GM12878 (cell line): ENCODE data around the gene BOLA1. TPM values are rescaled to one million over a fixed set of nuclear protein-coding genes. Genes with fewer than 3 reads are reported as not detected.
A peak's percentile ranks its signal among the peaks of the same experiment; 100 is the strongest.

Experiments
- ASH2L ChIP-seq: fragments of 300-600, 200-600 bp; sonication (generic); IDR thresholded peaks from 2 replicates; pipeline ENCODE4 v1.6.1; 2017; ENCODE audit warnings: low read depth, mild to moderate bottlenecking, borderline replicate concordance
- BMI1 ChIP-seq: fragments of 450-650 bp; IDR thresholded peaks from 2 replicates; pipeline ENCODE4 v1.6.1; 2016; ENCODE audit warnings: mild to moderate bottlenecking, moderate library complexity, borderline replicate concordance
- BRCA1 ChIP-seq: IDR thresholded peaks from 2 replicates; pipeline ENCODE4 v1.6.1; 2011; ENCODE audit warnings: low read depth, low read length, improper control_type of control experiment
- CEBPB ChIP-seq, 2 experiments: fragments of 150-350 bp in 1 of 2; IDR thresholded peaks; 2 replicates each; pipeline ENCODE4 v1.6.1; 2012 to 2014; ENCODE audit warnings: low read depth in 2 of 2, low read length in 2 of 2, borderline replicate concordance in 1 of 2, inconsistent platforms in 1 of 2
- CREB1 ChIP-seq: IDR thresholded peaks from 2 replicates; pipeline ENCODE4 v1.6.1; 2012; ENCODE audit warnings: low read depth, mild to moderate bottlenecking, inconsistent platforms
- FOXK2 ChIP-seq: fragments of 450-650 bp; IDR thresholded peaks from 2 replicates; pipeline ENCODE4 v1.6.1; 2017; ENCODE audit warnings: mild to moderate bottlenecking, moderate library complexity
- HDAC6 ChIP-seq: fragments of 200-600 bp; sonication (generic); IDR thresholded peaks from one replicate; pipeline ENCODE4 v1.8.0; 2017; ENCODE audit warnings: antibody characterized with exemption; ENCODE audit not compliant: unreplicated experiment
- IKZF2 ChIP-seq, 2 experiments: fragments of 450-650 bp; IDR thresholded peaks; 2 replicates each; pipeline ENCODE4 v1.6.1; 2017; ENCODE audit warnings: mild to moderate bottlenecking in 2 of 2, moderate library complexity in 2 of 2
- KAT2A ChIP-seq: conservative IDR thresholded peaks from 2 replicates; pipeline ENCODE4 v1.6.1; 2011; ENCODE audit warnings: low read depth, low read length; ENCODE audit not compliant: control insufficient read depth
- NFXL1 ChIP-seq: fragments of 450-650 bp; IDR thresholded peaks from 2 replicates; pipeline ENCODE4 v1.6.1; 2017; ENCODE audit warnings: antibody characterized with exemption, mild to moderate bottlenecking, borderline replicate concordance
- NFYA ChIP-seq: IDR thresholded peaks from 2 replicates; pipeline ENCODE4 v1.6.1; 2011; ENCODE audit warnings: low read depth, mild to moderate bottlenecking, low read length, improper control_type of control experiment, borderline replicate concordance
- PML ChIP-seq: IDR thresholded peaks from 2 replicates; pipeline ENCODE4 v1.6.1; 2012; ENCODE audit warnings: low read length, inconsistent platforms
- SMAD5 ChIP-seq: IDR thresholded peaks from 2 replicates; pipeline ENCODE4 v1.6.1; 2016; ENCODE audit warnings: antibody characterized with exemption, low read depth
- SPI1 ChIP-seq: IDR thresholded peaks from 2 replicates; pipeline ENCODE4 v1.6.1; 2011; ENCODE audit warnings: low read depth, mild to moderate bottlenecking, low read length, moderate library complexity, borderline replicate concordance; ENCODE audit not compliant: insufficient read depth
- TCF3 ChIP-seq: IDR thresholded peaks from 2 replicates; pipeline ENCODE4 v1.6.1; 2012; ENCODE audit warnings: low read depth, mild to moderate bottlenecking, low read length, borderline replicate concordance; ENCODE audit not compliant: insufficient read depth
- YY1 ChIP-seq: IDR thresholded peaks from 2 replicates; pipeline ENCODE4 v1.6.1; 2011; ENCODE audit warnings: low read depth, mild to moderate bottlenecking, low read length
- polyA plus RNA-seq, 11 experiments: library from polyadenylated mRNA; depleted of rRNA in 4 of 11; unstranded in 6 of 11; stranded (reverse) in 5 of 11; fragments of >200 nt; fragmentation: Nextera tagmentation in 4 of 11; fragmentation: Illumina TruSeq in 1 of 11; extraction: Ambion mirVana in 4 of 11; extraction: Trizol in 1 of 11; gene quantifications; 1 replicate in 1 of 11; 2 replicates in 10 of 11; pipeline versions ENCODE4 v1.2.1 to v1.2.3, GENCODE V29; 2011 to 2016; ENCODE audit warnings: inconsistent platforms in 2 of 11, missing spikeins in 2 of 11, low read depth in 1 of 11
- total RNA-seq, 4 experiments: library from RNA; depleted of rRNA in 3 of 4; stranded (reverse); fragments of >200 nt in 3 of 4; fragmentation: Illumina TruSeq in 1 of 4; extraction: Trizol in 1 of 4; gene quantifications; 2 replicates each; pipeline versions ENCODE4 v1.2.1 to v1.2.3, GENCODE V29; 2013 to 2021
- TF ChIP-seq, protein P1 (sequence below): fragments of 450-650 bp; IDR thresholded peaks from 2 replicates; pipeline ENCODE4 v1.6.1; 2018; ENCODE audit warnings: borderline replicate concordance, mild to moderate bottlenecking; ENCODE audit not compliant: partially characterized antibody
- TF ChIP-seq, protein P2 (sequence below): fragments of 450-650 bp; IDR thresholded peaks from 2 replicates; pipeline ENCODE4 v1.6.1; 2017; ENCODE audit warnings: low read depth, mild to moderate bottlenecking, moderate library complexity
- TF ChIP-seq, protein P3 (sequence below): fragments of 450-650 bp; IDR thresholded peaks from 2 replicates; pipeline ENCODE4 v1.6.1; 2016; ENCODE audit warnings: mild to moderate bottlenecking, moderate library complexity, borderline replicate concordance
- TF ChIP-seq, protein P4 (sequence below): IDR thresholded peaks from 2 replicates; pipeline ENCODE4 v1.6.1; 2012; ENCODE audit warnings: low read depth, low read length, improper control_type of control experiment

The BOLA1 gene
- total and polyA plus RNA-seq, 10 of the 15 experiments (the other 5 are each of a cell fraction or from before 2014, with no cell fraction given): 0.74 to 18.7 (median 11.3) TPM

DNA sequence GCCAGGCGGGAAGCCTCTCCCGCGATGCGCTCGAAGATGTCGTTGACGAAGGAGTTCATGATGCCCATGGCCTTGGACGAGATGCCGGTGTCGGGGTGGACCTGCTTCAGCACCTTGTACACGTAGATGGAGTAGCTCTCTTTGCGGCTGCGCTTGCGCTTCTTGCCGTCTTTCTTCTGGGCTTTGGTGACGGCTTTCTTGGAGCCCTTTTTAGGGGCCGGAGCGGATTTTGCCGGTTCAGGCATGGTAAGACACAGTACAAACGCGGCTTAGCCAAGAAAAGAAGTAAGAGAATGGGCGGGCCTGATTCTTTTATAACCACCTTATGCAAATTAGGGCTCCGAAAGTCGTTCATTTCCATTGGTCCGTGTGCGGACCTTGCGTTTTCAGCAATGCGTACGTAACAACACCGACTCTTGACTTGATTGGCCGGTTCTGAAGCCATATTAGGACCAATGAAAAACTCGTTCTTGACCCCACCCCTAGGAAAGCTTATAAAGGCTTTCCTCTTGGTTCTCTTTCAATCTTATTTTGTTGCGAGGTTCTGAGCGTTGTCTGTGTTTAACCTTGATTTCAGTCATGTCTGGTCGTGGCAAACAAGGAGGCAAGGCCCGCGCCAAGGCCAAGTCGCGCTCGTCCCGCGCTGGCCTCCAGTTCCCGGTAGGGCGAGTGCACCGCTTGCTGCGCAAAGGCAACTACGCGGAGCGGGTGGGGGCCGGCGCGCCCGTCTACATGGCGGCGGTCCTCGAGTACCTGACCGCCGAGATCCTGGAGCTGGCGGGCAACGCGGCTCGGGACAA is 12.8 kb upstream of the BOLA1 start (continued):
- TF ChIP-seq CEBPB (IDR thresholded peaks at IDR 0.05; ENCODE audit: borderline replicate concordance in 1 of 2, low read depth in 2 of 2, low read length in 2 of 2) (peak in 1 of 2 experiments; percentile 26; a peak in 1 of 4 replicates), YY1 (peak; percentile 69), FOXK2 (0 out of 2 replicates have a peak, but pooled peaks have one; percentile 5), KAT2A (peak; percentile 49), TCF3 (peak; percentile 88), NFXL1 (peak; percentile 98), BMI1 (peak; percentile 35; the same call in 1 of the 2 replicates), CREB1 (peak; percentile 84), SMAD5 (peak; percentile 97), PML (peak; percentile 96), BRCA1 (no peak), SPI1 (no peak), HDAC6 (peak; percentile 43), IKZF2 (IDR thresholded peaks at IDR 0.05) (peak in 1 of 2 experiments; percentile 35; a peak in 2 of 4 replicates), NFYA (peak; percentile 82), ASH2L (no peak)
- TF ChIP-seq, protein P1, sequence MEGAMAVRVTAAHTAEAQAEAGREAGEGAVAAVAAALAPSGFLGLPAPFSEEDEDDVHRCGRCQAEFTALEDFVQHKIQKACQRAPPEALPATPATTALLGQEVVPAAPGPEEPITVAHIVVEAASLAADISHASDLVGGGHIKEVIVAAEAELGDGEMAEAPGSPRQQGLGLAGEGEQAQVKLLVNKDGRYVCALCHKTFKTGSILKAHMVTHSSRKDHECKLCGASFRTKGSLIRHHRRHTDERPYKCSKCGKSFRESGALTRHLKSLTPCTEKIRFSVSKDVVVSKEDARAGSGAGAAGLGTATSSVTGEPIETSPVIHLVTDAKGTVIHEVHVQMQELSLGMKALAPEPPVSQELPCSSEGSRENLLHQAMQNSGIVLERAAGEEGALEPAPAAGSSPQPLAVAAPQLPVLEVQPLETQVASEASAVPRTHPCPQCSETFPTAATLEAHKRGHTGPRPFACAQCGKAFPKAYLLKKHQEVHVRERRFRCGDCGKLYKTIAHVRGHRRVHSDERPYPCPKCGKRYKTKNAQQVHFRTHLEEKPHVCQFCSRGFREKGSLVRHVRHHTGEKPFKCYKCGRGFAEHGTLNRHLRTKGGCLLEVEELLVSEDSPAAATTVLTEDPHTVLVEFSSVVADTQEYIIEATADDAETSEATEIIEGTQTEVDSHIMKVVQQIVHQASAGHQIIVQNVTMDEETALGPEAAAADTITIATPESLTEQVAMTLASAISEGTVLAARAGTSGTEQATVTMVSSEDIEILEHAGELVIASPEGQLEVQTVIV: no peak
- TF ChIP-seq, protein P2, sequence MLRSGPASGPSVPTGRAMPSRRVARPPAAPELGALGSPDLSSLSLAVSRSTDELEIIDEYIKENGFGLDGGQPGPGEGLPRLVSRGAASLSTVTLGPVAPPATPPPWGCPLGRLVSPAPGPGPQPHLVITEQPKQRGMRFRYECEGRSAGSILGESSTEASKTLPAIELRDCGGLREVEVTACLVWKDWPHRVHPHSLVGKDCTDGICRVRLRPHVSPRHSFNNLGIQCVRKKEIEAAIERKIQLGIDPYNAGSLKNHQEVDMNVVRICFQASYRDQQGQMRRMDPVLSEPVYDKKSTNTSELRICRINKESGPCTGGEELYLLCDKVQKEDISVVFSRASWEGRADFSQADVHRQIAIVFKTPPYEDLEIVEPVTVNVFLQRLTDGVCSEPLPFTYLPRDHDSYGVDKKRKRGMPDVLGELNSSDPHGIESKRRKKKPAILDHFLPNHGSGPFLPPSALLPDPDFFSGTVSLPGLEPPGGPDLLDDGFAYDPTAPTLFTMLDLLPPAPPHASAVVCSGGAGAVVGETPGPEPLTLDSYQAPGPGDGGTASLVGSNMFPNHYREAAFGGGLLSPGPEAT: no peak
- TF ChIP-seq, protein P3, sequence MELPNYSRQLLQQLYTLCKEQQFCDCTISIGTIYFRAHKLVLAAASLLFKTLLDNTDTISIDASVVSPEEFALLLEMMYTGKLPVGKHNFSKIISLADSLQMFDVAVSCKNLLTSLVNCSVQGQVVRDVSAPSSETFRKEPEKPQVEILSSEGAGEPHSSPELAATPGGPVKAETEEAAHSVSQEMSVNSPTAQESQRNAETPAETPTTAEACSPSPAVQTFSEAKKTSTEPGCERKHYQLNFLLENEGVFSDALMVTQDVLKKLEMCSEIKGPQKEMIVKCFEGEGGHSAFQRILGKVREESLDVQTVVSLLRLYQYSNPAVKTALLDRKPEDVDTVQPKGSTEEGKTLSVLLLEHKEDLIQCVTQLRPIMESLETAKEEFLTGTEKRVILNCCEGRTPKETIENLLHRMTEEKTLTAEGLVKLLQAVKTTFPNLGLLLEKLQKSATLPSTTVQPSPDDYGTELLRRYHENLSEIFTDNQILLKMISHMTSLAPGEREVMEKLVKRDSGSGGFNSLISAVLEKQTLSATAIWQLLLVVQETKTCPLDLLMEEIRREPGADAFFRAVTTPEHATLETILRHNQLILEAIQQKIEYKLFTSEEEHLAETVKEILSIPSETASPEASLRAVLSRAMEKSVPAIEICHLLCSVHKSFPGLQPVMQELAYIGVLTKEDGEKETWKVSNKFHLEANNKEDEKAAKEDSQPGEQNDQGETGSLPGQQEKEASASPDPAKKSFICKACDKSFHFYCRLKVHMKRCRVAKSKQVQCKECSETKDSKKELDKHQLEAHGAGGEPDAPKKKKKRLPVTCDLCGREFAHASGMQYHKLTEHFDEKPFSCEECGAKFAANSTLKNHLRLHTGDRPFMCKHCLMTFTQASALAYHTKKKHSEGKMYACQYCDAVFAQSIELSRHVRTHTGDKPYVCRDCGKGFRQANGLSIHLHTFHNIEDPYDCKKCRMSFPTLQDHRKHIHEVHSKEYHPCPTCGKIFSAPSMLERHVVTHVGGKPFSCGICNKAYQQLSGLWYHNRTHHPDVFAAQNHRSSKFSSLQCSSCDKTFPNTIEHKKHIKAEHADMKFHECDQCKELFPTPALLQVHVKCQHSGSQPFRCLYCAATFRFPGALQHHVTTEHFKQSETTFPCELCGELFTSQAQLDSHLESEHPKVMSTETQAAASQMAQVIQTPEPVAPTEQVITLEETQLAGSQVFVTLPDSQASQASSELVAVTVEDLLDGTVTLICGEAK: no peak; the same call in none of the 2 replicates
- TF ChIP-seq, protein P4, sequence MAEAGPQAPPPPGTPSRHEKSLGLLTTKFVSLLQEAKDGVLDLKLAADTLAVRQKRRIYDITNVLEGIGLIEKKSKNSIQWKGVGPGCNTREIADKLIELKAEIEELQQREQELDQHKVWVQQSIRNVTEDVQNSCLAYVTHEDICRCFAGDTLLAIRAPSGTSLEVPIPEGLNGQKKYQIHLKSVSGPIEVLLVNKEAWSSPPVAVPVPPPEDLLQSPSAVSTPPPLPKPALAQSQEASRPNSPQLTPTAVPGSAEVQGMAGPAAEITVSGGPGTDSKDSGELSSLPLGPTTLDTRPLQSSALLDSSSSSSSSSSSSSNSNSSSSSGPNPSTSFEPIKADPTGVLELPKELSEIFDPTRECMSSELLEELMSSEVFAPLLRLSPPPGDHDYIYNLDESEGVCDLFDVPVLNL: 0 out of 2 replicates have a peak, but pooled peaks have one; percentile 21
